Caco-2 (cell line): Measurements from ENCODE around the gene DDX60. TPM values are rescaled to one million over a fixed set of nuclear protein-coding genes. Genes with fewer than 3 reads are reported as not detected.

Experiments used
- BruUV-seq: library from RNA; stranded (reverse); fragments of 400-500 nt; replicated peaks from 2 replicates; lab custom pipeline; 2021; lab: Mats Ljungman, UMichigan
- CTCF ChIA-PET: fragments of 300-600 bp; sonication (Branson Sonifier 250); formaldehyde crosslinking; loops from one replicate; lab custom pipeline; 2022; ENCODE audit warnings: antibody characterized with exemption; lab: Charles Lee
- POLR2A ChIA-PET: fragments of 300-600 bp; sonication (Branson Sonifier 250); formaldehyde crosslinking; loops from one replicate; lab custom pipeline; 2022; ENCODE audit warnings: antibody characterized with exemption; lab: Charles Lee
- DNase-seq, 2 experiments: peaks; one replicate each; pipeline versions ENCODE4 v3.0.0 to v3.0.0-alpha.2; 2020 to 2022
- H3K27me3 ChIP-seq: replicated peaks from 2 replicates; pipeline ENCODE4 v1.6.0; 2011; ENCODE audit warnings: low read length; ENCODE audit not compliant: control insufficient read depth, insufficient read depth
- H3K36me3 ChIP-seq: 2 replicates; pipeline ENCODE4 v1.5.1; 2011; ENCODE audit warnings: low read length; ENCODE audit not compliant: control insufficient read depth, insufficient read depth
- H3K4me1 ChIP-seq: fragments of 250-450 bp; sonication (Bioruptor Pico); 2 replicates; pipeline ENCODE4 v1.5.1; 2020; ENCODE audit warnings: mild to moderate bottlenecking
- H3K4me3 ChIP-seq: 2 replicates; pipeline ENCODE4 v1.5.1; 2011; ENCODE audit warnings: low read depth, mild to moderate bottlenecking, control low read depth, low read length
- H3K9me3 ChIP-seq: fragments of 250-450 bp; sonication (Bioruptor Pico); 2 replicates; pipeline ENCODE4 v1.5.1; 2020; ENCODE audit warnings: mild to moderate bottlenecking, moderate library complexity
- H3K27ac Mint-ChIP-seq: one replicate; pipeline ENCODE4 v1.8.0; 2022; ENCODE audit warnings: mixed read lengths; ENCODE audit not compliant: unreplicated experiment
- H3K27me3 Mint-ChIP-seq: one replicate; pipeline ENCODE4 v1.8.0; 2022; ENCODE audit warnings: mixed read lengths; ENCODE audit not compliant: insufficient read depth, unreplicated experiment
- H3K36me3 Mint-ChIP-seq: one replicate; pipeline ENCODE4 v1.8.0; 2022; ENCODE audit warnings: mild to moderate bottlenecking, mixed read lengths; ENCODE audit not compliant: insufficient read depth, unreplicated experiment
- H3K4me1 Mint-ChIP-seq: one replicate; pipeline ENCODE4 v1.8.0; 2022; ENCODE audit warnings: low read depth, mixed read lengths; ENCODE audit not compliant: unreplicated experiment
- H3K4me3 Mint-ChIP-seq: one replicate; pipeline ENCODE4 v1.8.0; 2022; ENCODE audit warnings: mild to moderate bottlenecking, moderate library complexity, mixed read lengths; ENCODE audit not compliant: unreplicated experiment
- H3K9me3 Mint-ChIP-seq: one replicate; pipeline ENCODE4 v1.8.0; 2022; ENCODE audit warnings: mixed read lengths; ENCODE audit not compliant: unreplicated experiment
- intact Hi-C: fragments of 100-400 bp; cut with micrococcal nuclease; formaldehyde crosslinking; loops from one replicate; pipeline ENCODE4 v1.10.0; 2022; ENCODE audit not compliant: unreplicated experiment
- total RNA-seq: library from RNA; stranded (reverse); gene quantifications from 2 replicates; pipeline ENCODE4 v1.2.3, GENCODE V29; 2022
- TF ChIP-seq, protein P1 (sequence below), 2 experiments: fragments of 200-600 bp in 1 of 2; IDR thresholded peaks; 1 replicate in 1 of 2; 2 replicates in 1 of 2; pipeline versions ENCODE4 v1.5.1 to v1.8.0; 2011 to 2022; ENCODE audit warnings: antibody characterized with exemption in 1 of 2, control low read depth in 1 of 2, inconsistent platforms in 1 of 2, low read depth in 1 of 2, low read length in 1 of 2, mild to moderate bottlenecking in 1 of 2, moderate library complexity in 1 of 2; ENCODE audit not compliant: insufficient read depth in 1 of 2, severe bottlenecking in 1 of 2, unreplicated experiment in 1 of 2

DDX60 gene
- total RNA-seq, 1 experiment from 2014 or later = 0.70 TPM

DNA sequence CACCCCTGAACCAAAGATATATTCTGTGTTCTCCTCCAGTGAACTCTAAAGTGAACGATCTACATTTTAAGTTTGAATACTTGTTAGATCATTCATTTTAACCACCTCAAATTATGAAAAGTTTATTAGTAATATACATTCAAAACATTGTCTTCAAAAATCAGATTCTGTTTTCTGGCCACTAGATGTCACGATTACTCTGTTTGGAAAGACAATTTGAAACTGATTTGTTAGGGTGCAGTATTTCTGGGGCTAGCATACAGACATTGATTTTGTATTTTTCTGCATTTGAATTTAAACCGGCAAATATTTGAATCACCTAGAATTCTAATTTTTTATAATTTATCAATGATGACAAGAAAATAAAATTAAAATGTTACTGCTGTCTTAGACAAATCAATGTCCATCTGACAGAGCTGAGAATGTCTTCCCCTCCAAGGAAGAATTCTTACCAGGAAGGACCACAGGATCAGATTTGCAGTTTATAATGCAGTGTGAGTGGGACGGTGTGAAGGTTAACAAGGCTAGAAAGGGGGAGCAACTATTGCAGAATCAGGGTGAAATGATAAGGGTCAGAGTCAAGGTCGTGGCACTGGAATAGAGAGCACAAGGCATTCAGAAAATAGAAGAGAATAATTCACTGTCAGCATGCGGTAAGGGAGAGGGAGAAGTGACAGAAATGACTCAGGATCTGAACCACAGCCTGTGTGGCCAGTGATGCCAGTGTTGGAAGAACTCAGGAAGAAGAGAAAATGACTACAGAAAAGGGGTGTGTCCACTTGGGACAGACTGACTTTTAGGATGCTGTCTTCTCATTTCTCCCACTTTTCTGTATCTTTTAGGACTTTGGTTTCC lies 134.6 kb downstream of the DDX60 start:
- TF ChIP-seq, protein P1, sequence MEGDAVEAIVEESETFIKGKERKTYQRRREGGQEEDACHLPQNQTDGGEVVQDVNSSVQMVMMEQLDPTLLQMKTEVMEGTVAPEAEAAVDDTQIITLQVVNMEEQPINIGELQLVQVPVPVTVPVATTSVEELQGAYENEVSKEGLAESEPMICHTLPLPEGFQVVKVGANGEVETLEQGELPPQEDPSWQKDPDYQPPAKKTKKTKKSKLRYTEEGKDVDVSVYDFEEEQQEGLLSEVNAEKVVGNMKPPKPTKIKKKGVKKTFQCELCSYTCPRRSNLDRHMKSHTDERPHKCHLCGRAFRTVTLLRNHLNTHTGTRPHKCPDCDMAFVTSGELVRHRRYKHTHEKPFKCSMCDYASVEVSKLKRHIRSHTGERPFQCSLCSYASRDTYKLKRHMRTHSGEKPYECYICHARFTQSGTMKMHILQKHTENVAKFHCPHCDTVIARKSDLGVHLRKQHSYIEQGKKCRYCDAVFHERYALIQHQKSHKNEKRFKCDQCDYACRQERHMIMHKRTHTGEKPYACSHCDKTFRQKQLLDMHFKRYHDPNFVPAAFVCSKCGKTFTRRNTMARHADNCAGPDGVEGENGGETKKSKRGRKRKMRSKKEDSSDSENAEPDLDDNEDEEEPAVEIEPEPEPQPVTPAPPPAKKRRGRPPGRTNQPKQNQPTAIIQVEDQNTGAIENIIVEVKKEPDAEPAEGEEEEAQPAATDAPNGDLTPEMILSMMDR (IDR thresholded peaks at IDR 0.05; ENCODE audit: insufficient read depth in 1 of 2, low read depth in 1 of 2, low read length in 1 of 2, severe bottlenecking in 1 of 2, unreplicated experiment in 1 of 2) = peak; percentile 34 to 44
- BruUV-seq = no TSS peak
- H3K27me3 ChIP-seq = no peaks in the 10 kb centered on the region
- intact Hi-C loops = loop anchor here (1.0 to 10.0 kb wide), 7 partner anchors 331 to 1301 kb away; no protein-coding TSS in a partner anchor
- Mint-ChIP-seq H3K27me3 (peaks cover 4% of the 10 kb centered on the region), H3K4me3 (no peak overlapping the region), H3K9me3 (no peaks in the 10 kb centered on the region), H3K4me1 (no peaks in the 10 kb centered on the region), H3K36me3 (no peaks in the 10 kb centered on the region), H3K27ac (no peak overlapping the region)
- DNase-seq = no peak
- H3K4me1 ChIP-seq = no peaks in the 10 kb centered on the region
- no peaks in the 10 kb centered on the region for H3K9me3 ChIP-seq
- no peaks in the 10 kb centered on the region for H3K36me3 ChIP-seq
- no peak overlapping the region for H3K4me3 ChIP-seq
- ChIA-PET CTCF (no interaction called here), POLR2A (no interaction called here)

DNA sequence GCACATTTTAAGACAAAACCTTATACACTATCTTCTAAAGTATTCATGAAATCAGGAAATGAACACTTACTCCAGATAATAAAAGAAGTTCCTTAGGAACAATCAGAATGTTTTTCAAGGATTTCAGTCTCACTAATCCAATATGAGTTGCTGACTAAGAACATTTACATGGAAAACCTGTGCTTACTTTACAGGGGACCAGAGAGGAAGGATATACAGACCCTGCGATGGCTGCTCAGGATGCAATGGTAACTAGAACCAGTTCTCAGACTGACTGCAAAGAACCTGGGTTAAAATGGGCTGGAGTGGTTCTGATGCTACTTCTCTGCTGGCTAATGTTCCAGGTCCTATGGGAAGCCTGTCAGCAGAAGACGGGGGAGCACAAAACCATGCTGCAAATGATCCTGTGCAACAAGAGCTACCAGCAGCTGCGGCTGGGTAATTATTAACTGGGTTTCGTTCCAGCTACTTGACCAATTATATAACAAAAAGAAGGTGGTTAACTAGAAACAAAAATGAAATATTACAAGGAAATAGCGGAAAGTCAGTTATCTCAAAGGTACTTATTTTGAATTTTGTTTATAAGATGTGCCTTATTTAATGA lies 140.9 kb downstream of the DDX60 start:
- Histone ChIP-seq H3K4me1 (no peaks in the 10 kb centered on the region), H3K36me3 (no peaks in the 10 kb centered on the region), H3K4me3 (no peak overlapping the region), H3K9me3 (no peaks in the 10 kb centered on the region), H3K27me3 (no peaks in the 10 kb centered on the region)
- intact Hi-C loops = no loop called here
- no peak overlapping the region for H3K27ac Mint-ChIP-seq
- peaks cover 4% of the 10 kb centered on the region for H3K27me3 Mint-ChIP-seq
- no peak overlapping the region for H3K4me3 Mint-ChIP-seq
- H3K4me1 Mint-ChIP-seq = no peaks in the 10 kb centered on the region
- no peaks in the 10 kb centered on the region for H3K36me3 Mint-ChIP-seq
- no TSS peak for BruUV-seq
- TF ChIP-seq, protein P1 (IDR thresholded peaks at IDR 0.05; ENCODE audit: insufficient read depth in 1 of 2, low read depth in 1 of 2, low read length in 1 of 2, severe bottlenecking in 1 of 2, unreplicated experiment in 1 of 2) = no peak
- POLR2A ChIA-PET = no interaction called here
- CTCF ChIA-PET = no interaction called here
- H3K9me3 Mint-ChIP-seq = no peaks in the 10 kb centered on the region
- peak in 1 of 2 experiments; percentile 1 for DNase-seq

DNA sequence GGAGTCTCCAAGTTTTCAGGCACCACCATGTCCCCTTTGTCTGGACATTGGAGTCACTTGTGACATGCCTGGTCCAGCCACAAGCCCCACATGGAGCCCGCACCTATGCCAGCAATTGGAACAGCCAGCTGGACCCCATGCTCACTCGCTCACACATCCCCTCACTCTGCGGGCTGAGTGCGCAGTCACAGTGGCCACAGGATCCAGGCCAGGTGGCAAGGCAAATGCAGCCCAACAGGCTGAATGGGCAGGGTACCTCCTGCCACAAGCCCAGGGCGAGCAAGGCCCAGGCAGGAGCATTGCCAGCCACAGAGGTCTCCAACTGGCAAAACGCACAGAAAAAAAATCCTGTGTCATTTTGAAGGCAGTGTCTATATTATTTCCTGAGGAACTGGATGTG lies 144.2 kb downstream of the DDX60 start:
- H3K9me3 ChIP-seq = no peaks in the 10 kb centered on the region
- H3K36me3 ChIP-seq = no peaks in the 10 kb centered on the region
- Mint-ChIP-seq H3K36me3 (no peaks in the 10 kb centered on the region), H3K9me3 (no peaks in the 10 kb centered on the region), H3K27me3 (no peaks in the 10 kb centered on the region), H3K27ac (no peak overlapping the region), H3K4me1 (no peaks in the 10 kb centered on the region), H3K4me3 (no peak overlapping the region)
- CTCF ChIA-PET = no interaction called here
- TF ChIP-seq, protein P1 (IDR thresholded peaks at IDR 0.05; ENCODE audit: insufficient read depth in 1 of 2, low read depth in 1 of 2, low read length in 1 of 2, severe bottlenecking in 1 of 2, unreplicated experiment in 1 of 2) = no peak
- no TSS peak for BruUV-seq
- H3K4me3 ChIP-seq = no peak overlapping the region
- DNase-seq = no peak
- POLR2A ChIA-PET = no interaction called here
- H3K4me1 ChIP-seq = no peaks in the 10 kb centered on the region
- no peaks in the 10 kb centered on the region for H3K27me3 ChIP-seq
- intact Hi-C loops = no loop called here
